NCI-H524 treated with DMSO at 0.1 percent for 48 hours (cell line): Measurements from ENCODE around the gene SLC14A1.
A peak's percentile ranks its signal among the peaks of the same experiment; 100 is the strongest.

Experiments used
- DNase-seq: peaks from one replicate; lab custom pipeline; 2025; lab: John Stamatoyannopoulos, UW

Gene SLC14A1

GRCh38 chr18:45723567-45724355 is at the start of gene SLC14A1:
Gene SLC14A1, plus strand, starts transcription at chr18:45724181. Its CDS starts 6,140 bp downstream, at chr18:45730321.
- DNase-seq: no peak

- peak; percentile 92 for DNase-seq
These were observed 46.6 kb upstream of the SLC14A1 start for GRCh38 chr18:45677276-45677807.

GRCh38 chr18:45678441-45678840 is 45.5 kb upstream of the SLC14A1 start:
- no peak for DNase-seq

- DNase-seq: no peak
These were observed 45.1 kb upstream of the SLC14A1 start for GRCh38 chr18:45678850-45679249.

GRCh38 chr18:45680066-45680690 is 43.8 kb upstream of the SLC14A1 start:
- DNase-seq: no peak

- no peak for DNase-seq
These were observed 41.8 kb upstream of the SLC14A1 start for GRCh38 chr18:45682181-45682580.

- no peak for DNase-seq
These were observed 39.5 kb upstream of the SLC14A1 start for GRCh38 chr18:45684341-45685115.

GRCh38 chr18:45686891-45687611 is 36.9 kb upstream of the SLC14A1 start:
- peak; percentile 15 for DNase-seq

- DNase-seq: no peak
These were observed 36.4 kb upstream of the SLC14A1 start for GRCh38 chr18:45687621-45688020.

- no peak for DNase-seq
These were observed 35.9 kb upstream of the SLC14A1 start for GRCh38 chr18:45688113-45688512.

GRCh38 chr18:45688833-45689232 is 35.1 kb upstream of the SLC14A1 start:
- peak; percentile 87 for DNase-seq

GRCh38 chr18:45689396-45689795 is 34.6 kb upstream of the SLC14A1 start:
- peak; percentile 68 for DNase-seq

- no peak for DNase-seq
These were observed 32.8 kb upstream of the SLC14A1 start for GRCh38 chr18:45690975-45691815.

GRCh38 chr18:45691816-45692179 is 32.2 kb upstream of the SLC14A1 start:
- no peak for DNase-seq

GRCh38 chr18:45702708-45703265 is 21.2 kb upstream of the SLC14A1 start:
- no peak for DNase-seq

- no peak for DNase-seq
These were observed 15.2 kb upstream of the SLC14A1 start for GRCh38 chr18:45708831-45709230.

GRCh38 chr18:45712061-45712460 is 11.9 kb upstream of the SLC14A1 start:
- DNase-seq: no peak

- DNase-seq: no peak
These were observed 10.7 kb upstream of the SLC14A1 start for GRCh38 chr18:45713239-45713638.

GRCh38 chr18:45715212-45715780 is 8.7 kb upstream of the SLC14A1 start:
- DNase-seq: no peak

GRCh38 chr18:45719106-45719505 is 4.9 kb upstream of the SLC14A1 start:
- DNase-seq: no peak
